Measurements from ENCODE around the gene KLF4.

GRCh38 chr9:107488375-107489143 is 1.0 kb downstream of the KLF4 start:
- TF ChIP-seq CTCF (IDR thresholded peaks at IDR 0.05 in 8 of 11, conservative IDR thresholded peaks at IDR 0.05 in 3 of 11) (no peak), POLR2A (IDR thresholded peaks at IDR 0.05) (peak in 1 of 3 donors; percentile 4)
